Activated CD4-positive, alpha-beta T cell treated with anti-CD3 and anti-CD28 coated beads, Interleukin-2, amount 50 U/mL, for 16 hours (primary cell): ENCODE results near the gene CSNK1G1.

Experiments used
- DNase-seq: peaks from one replicate; pipeline ENCODE4 v3.0.0-alpha.2; 2020

The CSNK1G1 gene

GRCh38 chr15:64151727-64152506 lies 204.1 kb downstream of the CSNK1G1 start, which contains the start of gene SNX22:
TSS of gene SNX22 (plus strand) at chr15:64151731. CDS start at chr15:64151776, 45 bp downstream.
- no peak for DNase-seq

GRCh38 chr15:64149893-64150578 lies 205.9 kb downstream of the CSNK1G1 start:
- no peak for DNase-seq

- DNase-seq: peak; percentile 51
These were observed 206.5 kb downstream of the CSNK1G1 start for GRCh38 chr15:64149424-64149823.

GRCh38 chr15:64148581-64148980 lies 207.4 kb downstream of the CSNK1G1 start:
- DNase-seq: no peak

- no peak for DNase-seq
These were observed 207.8 kb downstream of the CSNK1G1 start for GRCh38 chr15:64148168-64148567.

GRCh38 chr15:64146885-64147681 lies 208.9 kb downstream of the CSNK1G1 start:
- no peak for DNase-seq

GRCh38 chr15:64146520-64146884 lies 209.5 kb downstream of the CSNK1G1 start:
- DNase-seq: no peak

- DNase-seq: no peak
These were observed 209.9 kb downstream of the CSNK1G1 start for GRCh38 chr15:64146041-64146440.

- no peak for DNase-seq
These were observed 211.2 kb downstream of the CSNK1G1 start for GRCh38 chr15:64144565-64145281.

- DNase-seq: no peak
These were observed 211.8 kb downstream of the CSNK1G1 start for GRCh38 chr15:64144192-64144564.

- DNase-seq: no peak
These were observed 212.7 kb downstream of the CSNK1G1 start for GRCh38 chr15:64143276-64143675.

- DNase-seq: no peak
These were observed 214.0 kb downstream of the CSNK1G1 start for GRCh38 chr15:64141798-64142512.

- DNase-seq: no peak
These were observed 217.5 kb downstream of the CSNK1G1 start for GRCh38 chr15:64138331-64138941.

GRCh38 chr15:64137226-64137833 lies 218.6 kb downstream of the CSNK1G1 start:
- no peak for DNase-seq

GRCh38 chr15:64136347-64136746 lies 219.6 kb downstream of the CSNK1G1 start:
- DNase-seq: no peak

- DNase-seq: no peak
These were observed 221.6 kb downstream of the CSNK1G1 start for GRCh38 chr15:64134345-64134829.

- no peak for DNase-seq
These were observed 222.2 kb downstream of the CSNK1G1 start for GRCh38 chr15:64133623-64134344.

- no peak for DNase-seq
These were observed 223.8 kb downstream of the CSNK1G1 start for GRCh38 chr15:64132217-64132616.

- no peak for DNase-seq
These were observed 224.4 kb downstream of the CSNK1G1 start for GRCh38 chr15:64131547-64131946.

GRCh38 chr15:64130159-64130558 lies 225.8 kb downstream of the CSNK1G1 start:
- no peak for DNase-seq
